ENCODE data around the gene PRR5L.

- no peak for TF ChIP-seq CTCF (IDR thresholded peaks at IDR 0.05)
- TF ChIP-seq EZH2 (IDR thresholded peaks at IDR 0.05; ENCODE audit: borderline replicate concordance, insufficient read depth, low read depth, low read length, poor library complexity, severe bottlenecking), result no peak
Observed at GRCh38 chr11:36248436-36248835, 47.7 kb upstream of the PRR5L start.
